ENCODE measurements around the gene TMEM183A. TPM values are rescaled to one million over a fixed set of nuclear protein-coding genes. Genes with fewer than 3 reads are reported as not detected.

Gene TMEM183A
- total and polyA plus RNA-seq, 9 of the 15 experiments (the other 6 are each of a cell fraction or from before 2014, with no cell fraction given), result 23.4 to 190 (median 124) TPM

GRCh38 chr1:203006948-203007871, at the start of gene TMEM183A (continued):
- peak; percentile 92 for TF ChIP-seq NKRF (IDR thresholded peaks at IDR 0.05; ENCODE audit: borderline replicate concordance)
- peak; percentile 90 for TF ChIP-seq ZNF12 (CRISPR knock-in tag; IDR thresholded peaks at IDR 0.05)
- peak; percentile 67 to 75; a peak in 3 of 4 replicates for TF ChIP-seq MAZ (CRISPR knock-in tag; conservative IDR thresholded peaks at IDR 0.05 in 1 of 2, IDR thresholded peaks at IDR 0.05 in 1 of 2)
- no peak for TF ChIP-seq ZBTB5 (IDR thresholded peaks at IDR 0.05)
- no peak for TF ChIP-seq ZNF583 (CRISPR knock-in tag; IDR thresholded peaks at IDR 0.05)
- TF ChIP-seq BCLAF1 (IDR thresholded peaks at IDR 0.05; ENCODE audit: borderline replicate concordance in 1 of 2, control insufficient read depth in 1 of 2, low read depth in 2 of 2, low read length in 1 of 2), result no peak; a peak in 1 of 4 replicates
- no peak; the same call in 1 of the 2 replicates for TF ChIP-seq STAT5A (IDR thresholded peaks at IDR 0.05; ENCODE audit: borderline replicate concordance, low read length)
- TF ChIP-seq CHD4 (IDR thresholded peaks at IDR 0.05; ENCODE audit: insufficient read depth, insufficient replicate concordance, low read depth, low read length, poor library complexity, severe bottlenecking), result no peak
- TF ChIP-seq ILF3 (IDR thresholded peaks at IDR 0.05; ENCODE audit: borderline replicate concordance), result no peak
- no peak for TF ChIP-seq RBM17 (IDR thresholded peaks at IDR 0.05; ENCODE audit: borderline replicate concordance, low read depth, low read length)
- no peak; the same call in 1 of the 2 replicates for TF ChIP-seq HMGXB4 (CRISPR knock-in tag; IDR thresholded peaks at IDR 0.05)
